Cardiac muscle cell (in vitro differentiated cells and primary cell): ENCODE results near the gene EHBP1L1. TPM values are rescaled to one million over a fixed set of nuclear protein-coding genes. Genes with fewer than 3 reads are reported as not detected.

Experiments
- DNase-seq, 2 donors: peaks; one replicate each; pipeline versions ENCODE4 v3.0.0 to v3.0.0-alpha.2; 2010 to 2017; ENCODE audit warnings: low read depth in 1 of 2, low spot score in 1 of 2
- H3K27ac ChIP-seq: fragments of 200-600 bp; sonication (generic); 2 replicates; pipeline ENCODE4 v1.5.1; 2016
- H3K27me3 ChIP-seq: fragments of 200-600 bp; sonication (generic); 2 replicates; pipeline ENCODE4 v1.6.0; 2016; ENCODE audit warnings: control low read depth
- H3K36me3 ChIP-seq: fragments of 200-600 bp; sonication (generic); 2 replicates; pipeline ENCODE4 v1.5.1; 2016; ENCODE audit warnings: control low read depth
- H3K4me1 ChIP-seq: fragments of 200-600 bp; sonication (generic); 2 replicates; pipeline ENCODE4 v1.8.1; 2017; ENCODE audit warnings: low read depth, mild to moderate bottlenecking, mixed run types
- H3K4me3 ChIP-seq: fragments of 200-600 bp; sonication (generic); 2 replicates; pipeline ENCODE4 v1.5.1; 2016; ENCODE audit warnings: mild to moderate bottlenecking
- H3K9me3 ChIP-seq: fragments of 200-600 bp; sonication (generic); 2 replicates; pipeline ENCODE4 v1.5.1; 2017; ENCODE audit warnings: low read depth, mild to moderate bottlenecking, control low read depth
- CTCF ChIP-seq: IDR thresholded peaks from 2 replicates; pipeline ENCODE4 v1.5.1; 2012; ENCODE audit warnings: low read depth, mild to moderate bottlenecking, low read length
- polyA plus RNA-seq: library from polyadenylated mRNA; unstranded; fragments of >200 nt; fragmentation: Nextera tagmentation; extraction: Ambion mirVana; gene quantifications from 2 replicates; pipeline ENCODE4 v1.2.1, GENCODE V29; 2016
- total RNA-seq: library from RNA; depleted of rRNA; stranded (reverse); fragments of >200 nt; gene quantifications from 2 replicates; pipeline ENCODE4 v1.2.3, GENCODE V29; 2016

The EHBP1L1 gene
- total and polyA plus RNA-seq, 2 experiments from 2014 or later: 14.2 to 50.5 TPM

- H3K27ac ChIP-seq: no peak overlapping the region
- peaks cover 4% of the 10 kb centered on the region for H3K36me3 ChIP-seq
- no peaks in the 10 kb centered on the region for H3K9me3 ChIP-seq
- no peak for DNase-seq
- no peaks in the 10 kb centered on the region for H3K4me1 ChIP-seq
- no peak for TF ChIP-seq CTCF
- H3K4me3 ChIP-seq: no peak overlapping the region
- H3K27me3 ChIP-seq: no peaks in the 10 kb centered on the region
Observed at GRCh38 chr11:65599216-65599954, 23.5 kb downstream of the EHBP1L1 start.

- no peak overlapping the region for H3K27ac ChIP-seq
- no peak overlapping the region for H3K4me3 ChIP-seq
- DNase-seq: no peak
- no peaks in the 10 kb centered on the region for H3K9me3 ChIP-seq
- H3K36me3 ChIP-seq: peaks cover 5% of the 10 kb centered on the region
- H3K4me1 ChIP-seq: no peaks in the 10 kb centered on the region
- H3K27me3 ChIP-seq: no peaks in the 10 kb centered on the region
- TF ChIP-seq CTCF: no peak
Observed at GRCh38 chr11:65599955-65600246, 24.0 kb downstream of the EHBP1L1 start.

DNA sequence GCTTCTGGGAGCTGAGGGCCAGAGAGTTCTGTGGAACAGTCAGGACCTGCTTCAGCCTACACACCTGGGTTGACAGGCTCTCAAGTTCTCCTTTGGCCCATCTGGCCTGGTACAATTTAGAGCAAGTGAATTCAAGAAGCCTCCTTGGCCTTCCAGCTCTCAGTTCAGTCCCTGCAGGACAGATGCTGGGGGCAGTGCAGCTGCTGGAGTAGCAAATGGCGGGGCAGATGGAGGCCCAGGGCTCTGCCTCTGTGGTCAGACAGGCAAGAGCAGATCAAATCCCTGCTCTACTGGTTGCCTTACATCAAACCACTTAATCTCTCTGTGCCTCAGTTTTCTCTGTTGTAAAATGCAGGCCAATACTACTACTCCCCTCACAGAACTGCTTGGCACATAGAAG is 28.4 kb downstream of the EHBP1L1 start:
- Histone ChIP-seq H3K4me3 (no peak overlapping the region), H3K36me3 (peaks cover 8% of the 10 kb centered on the region), H3K27ac (no peak overlapping the region), H3K4me1 (peaks cover 4% of the 10 kb centered on the region), H3K27me3 (no peaks in the 10 kb centered on the region), H3K9me3 (no peaks in the 10 kb centered on the region)
- DNase-seq: no peak
- TF ChIP-seq CTCF: no peak

GRCh38 chr11:65606876-65607613 is 31.2 kb downstream of the EHBP1L1 start:
- no peaks in the 10 kb centered on the region for H3K9me3 ChIP-seq
- H3K36me3 ChIP-seq: peaks cover 8% of the 10 kb centered on the region
- no peak for TF ChIP-seq CTCF
- H3K27ac ChIP-seq: peak overlapping the region; percentile 44
- no peaks in the 10 kb centered on the region for H3K27me3 ChIP-seq
- H3K4me3 ChIP-seq: peak overlapping the region; percentile 8
- H3K4me1 ChIP-seq: peaks cover 4% of the 10 kb centered on the region
- DNase-seq: peak; percentile 99

DNA sequence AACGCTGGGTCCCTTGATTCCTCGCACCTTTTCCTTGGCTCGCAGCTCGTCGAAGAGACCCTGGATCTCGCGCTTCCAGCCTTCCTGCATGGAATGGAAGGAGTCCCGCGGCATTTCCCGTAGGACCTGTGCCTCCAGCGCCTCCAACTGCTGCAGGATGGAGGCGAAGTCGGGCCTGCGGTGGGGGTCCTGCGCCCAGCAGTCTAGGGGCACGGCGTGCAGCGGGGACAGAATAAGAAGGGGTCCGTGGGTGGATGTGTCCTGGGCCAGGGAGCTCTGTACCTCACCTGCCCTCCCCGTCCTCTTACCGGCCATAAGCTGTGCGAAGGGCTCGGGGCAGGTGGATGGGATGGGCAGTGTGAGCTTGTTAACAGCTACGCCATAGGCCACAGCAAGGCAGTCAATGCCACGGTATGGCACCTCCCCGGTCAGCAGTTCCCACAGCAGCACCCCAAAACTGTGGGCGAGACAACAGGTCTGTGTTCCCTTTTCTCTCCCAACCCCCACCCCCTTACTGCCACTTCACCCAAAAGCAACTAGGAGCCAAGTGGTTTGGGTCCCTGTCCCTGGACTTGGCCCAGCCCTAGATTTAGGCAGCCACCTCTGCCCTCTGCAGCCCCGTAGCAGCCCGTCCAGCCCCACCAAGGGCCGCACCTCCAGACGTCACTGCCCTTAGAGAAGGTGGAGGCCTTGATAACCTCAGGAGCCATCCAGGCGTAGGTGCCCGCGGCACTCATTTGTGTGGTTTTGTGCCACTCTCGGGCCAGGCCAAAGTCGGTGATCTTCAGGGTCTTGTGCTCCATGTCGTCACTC is 32.0 kb downstream of the EHBP1L1 start:
- Histone ChIP-seq H3K4me3 (peak overlapping the region; percentile 8), H3K9me3 (no peaks in the 10 kb centered on the region), H3K4me1 (peaks cover 4% of the 10 kb centered on the region), H3K36me3 (peaks cover 8% of the 10 kb centered on the region), H3K27ac (peak overlapping the region; percentile 44), H3K27me3 (no peaks in the 10 kb centered on the region)
- TF ChIP-seq CTCF: no peak
- DNase-seq: no peak
